ENCODE results near the gene A1CF. TPM values are rescaled to one million over a fixed set of nuclear protein-coding genes. Genes with fewer than 3 reads are reported as not detected.
"Not testable (repeated sequence)": the region's sequence is repeated elsewhere in the genome, so short reads cannot be mapped to it uniquely, and the experiment has no call there.

A1CF gene
- total RNA-seq, 1 experiment from 2014 or later = not detected

- no peak for DNase-seq (ENCODE audit: low read depth)
Observed at GRCh38 chr10:50794490-50794889, 90.9 kb downstream of the A1CF start.

GRCh38 chr10:50788951-50789945 is 96.2 kb downstream of the A1CF start:
- DNase-seq (ENCODE audit: low read depth) = peak; percentile 16

DNA sequence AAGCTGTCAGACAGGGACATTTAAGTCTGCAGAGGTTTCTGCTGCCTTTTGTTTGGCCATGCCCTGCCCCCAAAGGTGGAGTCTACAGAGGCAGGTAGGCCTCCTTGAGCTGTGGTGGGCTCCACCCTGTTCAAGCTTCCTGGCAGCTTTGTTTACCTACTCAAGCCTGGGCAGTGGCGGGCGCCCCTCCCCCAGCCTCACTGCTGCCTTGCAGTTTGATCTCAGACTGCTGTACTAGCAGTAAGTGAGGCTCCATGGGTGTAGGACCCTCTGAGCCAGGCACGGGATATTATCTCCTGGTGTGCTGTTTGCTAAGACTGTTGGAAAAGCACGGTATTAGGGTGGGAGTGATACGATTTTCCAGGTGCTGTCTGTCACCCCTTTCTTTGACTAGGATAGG is 97.5 kb downstream of the A1CF start:
- DNase-seq (ENCODE audit: low read depth) = not testable (repeated sequence)

DNA sequence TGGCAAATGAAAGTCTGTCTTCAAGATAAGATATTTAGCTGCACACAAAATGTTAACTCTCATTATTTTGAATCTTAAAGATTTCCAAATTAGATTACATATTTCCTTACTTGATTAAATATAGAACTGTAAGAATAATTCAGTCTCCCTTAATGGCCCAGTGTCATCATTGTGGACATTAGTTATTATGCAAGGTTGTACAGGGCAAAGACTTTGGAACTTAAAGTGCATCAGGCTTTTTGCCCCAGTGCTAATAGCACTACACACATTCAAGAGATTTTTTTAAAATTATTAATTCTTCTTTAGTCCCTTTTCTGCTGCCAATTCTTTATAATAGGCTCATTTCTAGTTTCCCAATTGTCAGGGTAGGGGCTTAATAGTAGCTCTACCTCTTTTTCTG is 103.4 kb downstream of the A1CF start:
- DNase-seq (ENCODE audit: low read depth) = not testable (repeated sequence)

- peak; percentile 25 for DNase-seq (ENCODE audit: low read depth)
Observed at GRCh38 chr10:50780036-50780435, 105.4 kb downstream of the A1CF start.

DNA sequence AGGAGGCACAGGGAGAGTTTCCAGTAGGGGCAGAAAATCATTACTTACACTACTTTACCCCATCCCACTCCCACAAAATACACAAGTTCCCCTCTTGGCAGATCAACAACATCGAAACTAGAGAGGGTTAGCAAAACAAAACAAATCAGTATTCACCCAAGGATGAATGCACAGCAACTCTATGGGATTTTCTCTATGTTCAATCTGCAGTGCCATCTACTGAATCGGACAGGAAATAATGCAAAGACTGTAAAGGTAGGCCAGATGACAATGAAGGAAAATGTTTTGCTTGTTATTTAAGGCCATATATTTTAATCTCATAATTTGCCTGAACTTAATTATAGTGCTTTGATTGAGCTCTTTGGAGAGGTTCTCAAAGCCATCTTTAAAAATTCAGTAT is 110.6 kb downstream of the A1CF start:
- DNase-seq (ENCODE audit: low read depth) = not testable (repeated sequence)

DNA sequence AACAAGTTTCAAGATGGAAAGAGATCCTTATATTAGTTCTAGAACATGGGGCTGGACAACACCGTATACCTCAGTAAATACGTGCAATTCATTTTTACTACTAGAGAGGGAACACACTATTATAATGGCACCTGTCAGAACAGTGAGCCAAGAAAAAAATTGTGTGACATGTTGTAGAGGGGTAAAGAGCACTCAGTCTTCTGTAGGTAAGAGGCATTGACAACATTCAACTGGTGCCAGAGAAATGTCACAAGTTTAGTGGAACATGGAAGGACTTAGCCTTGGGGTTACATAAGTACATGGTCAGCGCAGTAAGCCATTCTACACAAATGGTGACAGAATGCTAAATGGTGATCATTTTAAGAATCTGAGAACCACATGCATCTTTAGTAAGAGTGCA is 113.4 kb downstream of the A1CF start:
- DNase-seq (ENCODE audit: low read depth) = not testable (repeated sequence)

DNA sequence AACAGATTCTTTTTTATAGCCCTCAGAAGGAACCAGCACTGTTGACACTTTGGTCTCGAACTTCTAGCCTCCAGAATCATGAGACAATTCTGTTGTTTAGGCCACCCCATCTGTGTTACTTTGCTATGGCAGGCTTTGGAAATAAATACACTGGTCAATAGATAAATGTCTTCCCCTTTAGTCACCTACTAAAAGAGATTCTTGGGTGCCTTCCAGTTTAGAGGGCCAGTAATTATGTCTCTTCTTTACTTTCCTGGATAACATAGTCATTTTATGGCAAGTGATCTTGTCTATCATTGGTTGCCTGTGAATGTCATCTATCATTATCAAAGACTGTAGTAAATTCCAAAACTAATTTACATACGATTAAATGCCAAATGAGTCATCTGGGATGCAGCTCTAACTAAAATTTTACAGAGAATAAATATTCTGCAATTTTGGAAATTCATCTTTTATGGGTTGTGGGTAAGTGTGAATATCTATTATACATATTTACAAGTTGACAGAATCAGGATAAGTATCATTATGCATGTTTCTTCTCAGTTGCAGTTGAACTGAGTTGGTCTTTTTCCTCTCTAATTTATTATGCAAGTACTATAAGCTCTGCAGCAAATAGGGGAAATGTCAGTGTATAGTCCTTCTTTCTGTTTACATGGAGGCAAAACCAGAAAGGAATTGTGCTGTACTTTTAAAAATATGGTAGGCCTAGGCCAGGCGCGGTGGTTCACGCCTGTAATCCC is 118.5 kb downstream of the A1CF start:
- not testable (repeated sequence) for DNase-seq (ENCODE audit: low read depth)

Other genes starting within 250 kb of the A1CF start
- 2.5 and 13.2 TPM in 2 replicates for gene ASAH2B, start 145.7 kb downstream of the A1CF start, total RNA-seq (2014; rRNA removed; shearing (Covaris generic))
- gene PRKG1, start 188.9 kb upstream of the A1CF start, total RNA-seq (2014; rRNA removed; shearing (Covaris generic)) = 3.7 and 3.9 TPM in 2 replicates